ENCODE measurements around the gene GARNL3. TPM values are rescaled to one million over a fixed set of nuclear protein-coding genes. Genes with fewer than 3 reads are reported as not detected.

GARNL3 gene
- total RNA-seq, 2 experiments from 2014 or later, result 3.1 to 3.4 TPM

DNA sequence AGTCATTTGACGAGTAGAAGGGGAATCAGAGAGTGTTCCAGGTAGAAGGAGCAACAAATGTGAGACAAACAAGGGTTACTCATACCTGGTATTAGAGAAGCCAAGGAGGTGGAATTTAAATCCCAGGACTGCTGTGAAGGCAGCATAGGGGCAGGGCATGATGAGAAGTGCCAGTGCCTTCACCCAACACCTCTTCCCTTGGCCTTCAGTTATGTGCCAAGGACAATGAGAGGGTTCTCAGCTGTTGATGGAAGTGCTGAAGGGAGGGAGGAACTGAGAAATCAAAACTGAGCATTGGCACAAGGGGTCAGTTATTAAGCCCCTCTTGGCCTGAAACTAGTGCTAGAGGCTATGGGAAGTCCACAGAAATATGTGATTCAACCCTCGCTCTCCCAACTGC is 50.3 kb downstream of the GARNL3 start:
- Mint-ChIP-seq H3K36me3 (no peaks in the 10 kb centered on the region), H3K27ac (no peak overlapping the region), H3K27me3 (peaks cover 17% of the 10 kb centered on the region), H3K9me3 (no peaks in the 10 kb centered on the region), H3K4me1 (peaks cover 2% of the 10 kb centered on the region), H3K4me3 (no peak overlapping the region)
- DNase-seq (no peak), ATAC-seq (ENCODE audit: low read depth) (no peak)
- POLR2A ChIA-PET, result no interaction called here

DNA sequence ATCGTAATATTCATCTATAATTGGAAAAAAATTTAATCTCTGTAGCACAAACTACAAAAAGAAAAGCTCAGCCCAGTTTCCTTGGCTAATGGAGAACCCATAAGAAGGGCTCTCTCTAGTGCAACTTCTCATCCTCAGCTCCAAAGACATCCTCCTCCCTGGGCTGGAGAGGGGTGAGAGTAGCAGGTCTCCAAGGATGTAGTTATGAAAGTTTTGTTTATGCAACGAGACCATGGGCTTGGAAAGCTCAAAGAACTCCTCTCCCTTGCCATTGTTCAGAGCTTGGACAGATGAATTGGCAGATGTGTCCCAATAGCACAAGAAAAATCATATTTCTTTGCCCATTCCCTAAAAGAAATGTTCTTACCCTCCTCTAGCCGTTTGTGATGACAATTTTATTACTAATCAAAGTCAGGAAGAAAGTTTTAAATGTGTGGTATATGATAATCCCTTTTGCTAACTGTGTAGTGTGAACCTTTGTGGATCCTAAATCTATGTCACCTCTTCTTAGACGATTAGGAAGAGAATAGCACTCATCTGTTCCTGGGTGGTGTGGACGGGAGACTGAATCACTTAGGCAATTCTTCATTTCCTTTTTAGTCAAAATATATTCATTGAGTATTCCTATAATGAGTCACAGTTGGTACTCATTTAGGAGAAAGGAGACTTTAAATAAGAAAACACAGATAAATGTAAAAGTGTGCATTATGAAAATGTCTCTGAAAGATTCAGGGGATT is 52.2 kb downstream of the GARNL3 start:
- no peak for DNase-seq
- H3K9me3 Mint-ChIP-seq, result no peaks in the 10 kb centered on the region
- no peak for ATAC-seq (ENCODE audit: low read depth)
- H3K36me3 Mint-ChIP-seq, result no peaks in the 10 kb centered on the region
- H3K4me3 Mint-ChIP-seq, result no peak overlapping the region
- peaks cover 21% of the 10 kb centered on the region for H3K27me3 Mint-ChIP-seq
- POLR2A ChIA-PET, result no interaction called here
- H3K4me1 Mint-ChIP-seq, result peaks cover 2% of the 10 kb centered on the region
- H3K27ac Mint-ChIP-seq, result no peak overlapping the region

- Mint-ChIP-seq H3K27me3 (peaks cover 24% of the 10 kb centered on the region), H3K4me3 (no peak overlapping the region), H3K4me1 (peaks cover 2% of the 10 kb centered on the region), H3K27ac (no peak overlapping the region), H3K36me3 (no peaks in the 10 kb centered on the region), H3K9me3 (no peaks in the 10 kb centered on the region)
- DNase-seq (no peak), ATAC-seq (ENCODE audit: low read depth) (no peak)
- POLR2A ChIA-PET, result interaction anchor here (1.2 kb wide), 1 partner anchor 132 kb away, joined by 3 read pairs; no protein-coding TSS in a partner anchor
Measured at GRCh38 chr9:127318651-127319167, 54.1 kb downstream of the GARNL3 start.

DNA sequence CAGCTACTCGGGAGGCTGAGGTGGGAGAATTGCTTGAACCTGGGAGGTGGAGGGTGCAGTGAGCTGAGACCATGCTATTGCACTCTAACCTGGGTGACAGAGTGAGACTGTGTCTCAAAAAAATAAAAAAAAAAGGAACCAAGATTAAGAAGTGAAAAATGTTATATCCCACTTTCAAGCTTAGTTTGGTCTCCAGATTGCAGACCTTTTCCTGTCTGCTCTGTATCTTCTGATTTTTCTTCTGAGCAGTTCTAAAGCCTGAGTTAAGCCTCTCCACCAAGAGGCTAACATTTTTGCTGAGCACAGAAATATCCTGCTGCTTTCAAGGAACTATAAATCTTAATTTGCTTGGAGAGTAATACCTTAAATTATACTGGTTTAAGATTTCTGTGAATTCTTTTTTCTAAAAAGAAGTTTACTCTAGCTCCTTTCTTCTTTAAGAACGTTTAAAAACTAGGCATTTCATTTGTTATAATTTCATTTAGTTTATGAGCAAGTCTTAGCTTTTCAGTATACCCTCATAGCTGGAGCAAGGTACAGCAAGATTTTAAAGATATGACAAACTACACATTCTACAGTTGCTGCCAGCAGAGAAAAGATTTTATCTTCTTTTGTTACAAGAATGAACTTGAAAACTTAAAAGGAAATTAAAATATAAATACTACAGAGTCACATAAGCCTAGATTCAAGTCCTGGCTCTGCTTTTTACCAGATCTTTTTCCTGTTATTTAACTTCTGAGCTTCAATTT is 55.0 kb downstream of the GARNL3 start:
- H3K4me3 Mint-ChIP-seq, result no peak overlapping the region
- no peak for DNase-seq
- ATAC-seq (ENCODE audit: low read depth), result no peak
- no peak overlapping the region for H3K27ac Mint-ChIP-seq
- H3K36me3 Mint-ChIP-seq, result no peaks in the 10 kb centered on the region
- no peaks in the 10 kb centered on the region for H3K9me3 Mint-ChIP-seq
- POLR2A ChIA-PET, result interaction anchor here (0.5 to 1.2 kb wide), 2 partner anchors 69 to 131 kb away, joined by 3 read pairs; no protein-coding TSS in a partner anchor
- H3K27me3 Mint-ChIP-seq, result peaks cover 24% of the 10 kb centered on the region
- H3K4me1 Mint-ChIP-seq, result peaks cover 2% of the 10 kb centered on the region

GRCh38 chr9:127320115-127320378 is 55.5 kb downstream of the GARNL3 start:
- DNase-seq, result no peak
- no peak overlapping the region for H3K27ac Mint-ChIP-seq
- POLR2A ChIA-PET, result interaction anchor here (0.5 to 1.2 kb wide), 2 partner anchors 68 to 130 kb away, joined by 3 read pairs; no protein-coding TSS in a partner anchor
- no peak overlapping the region for H3K4me3 Mint-ChIP-seq
- peaks cover 24% of the 10 kb centered on the region for H3K27me3 Mint-ChIP-seq
- peaks cover 2% of the 10 kb centered on the region for H3K4me1 Mint-ChIP-seq
- ATAC-seq (ENCODE audit: low read depth), result no peak
- H3K36me3 Mint-ChIP-seq, result no peaks in the 10 kb centered on the region
- H3K9me3 Mint-ChIP-seq, result no peaks in the 10 kb centered on the region

DNA sequence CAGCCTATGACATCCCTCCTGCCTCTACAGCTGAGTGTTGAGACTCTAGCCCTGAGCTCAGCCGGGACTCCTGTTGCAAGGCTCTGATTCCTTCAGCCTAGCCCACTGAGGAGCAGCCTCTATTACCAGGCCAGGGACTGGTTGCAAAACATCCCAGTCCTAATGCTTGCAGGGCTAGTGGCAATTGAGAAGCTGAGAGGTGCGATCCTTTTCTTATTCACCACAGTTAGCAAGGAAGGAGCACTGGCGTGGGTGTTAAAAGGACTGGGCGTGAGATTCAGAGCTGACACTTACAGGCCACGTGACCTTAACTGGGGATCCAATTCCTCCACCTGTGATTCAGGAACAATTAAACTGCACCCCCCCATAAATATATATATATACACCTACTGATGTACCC is 58.8 kb downstream of the GARNL3 start:
- peaks cover 26% of the 10 kb centered on the region for H3K27me3 Mint-ChIP-seq
- H3K36me3 Mint-ChIP-seq, result peaks cover 2% of the 10 kb centered on the region
- H3K27ac Mint-ChIP-seq, result no peak overlapping the region
- no peak for ATAC-seq (ENCODE audit: low read depth)
- H3K9me3 Mint-ChIP-seq, result no peaks in the 10 kb centered on the region
- H3K4me3 Mint-ChIP-seq, result no peak overlapping the region
- no peaks in the 10 kb centered on the region for H3K4me1 Mint-ChIP-seq
- POLR2A ChIA-PET, result no interaction called here
- DNase-seq, result no peak

- peaks cover 1% of the 10 kb centered on the region for H3K36me3 Mint-ChIP-seq
- DNase-seq (no peak), ATAC-seq (ENCODE audit: low read depth) (no peak)
- peaks cover 21% of the 10 kb centered on the region for H3K27me3 Mint-ChIP-seq
- H3K9me3 Mint-ChIP-seq, result no peaks in the 10 kb centered on the region
- no peaks in the 10 kb centered on the region for H3K4me1 Mint-ChIP-seq
- no peak overlapping the region for H3K27ac Mint-ChIP-seq
- POLR2A ChIA-PET, result no interaction called here
- no peak overlapping the region for H3K4me3 Mint-ChIP-seq
Measured at GRCh38 chr9:127330501-127330900, 65.9 kb downstream of the GARNL3 start.

DNA sequence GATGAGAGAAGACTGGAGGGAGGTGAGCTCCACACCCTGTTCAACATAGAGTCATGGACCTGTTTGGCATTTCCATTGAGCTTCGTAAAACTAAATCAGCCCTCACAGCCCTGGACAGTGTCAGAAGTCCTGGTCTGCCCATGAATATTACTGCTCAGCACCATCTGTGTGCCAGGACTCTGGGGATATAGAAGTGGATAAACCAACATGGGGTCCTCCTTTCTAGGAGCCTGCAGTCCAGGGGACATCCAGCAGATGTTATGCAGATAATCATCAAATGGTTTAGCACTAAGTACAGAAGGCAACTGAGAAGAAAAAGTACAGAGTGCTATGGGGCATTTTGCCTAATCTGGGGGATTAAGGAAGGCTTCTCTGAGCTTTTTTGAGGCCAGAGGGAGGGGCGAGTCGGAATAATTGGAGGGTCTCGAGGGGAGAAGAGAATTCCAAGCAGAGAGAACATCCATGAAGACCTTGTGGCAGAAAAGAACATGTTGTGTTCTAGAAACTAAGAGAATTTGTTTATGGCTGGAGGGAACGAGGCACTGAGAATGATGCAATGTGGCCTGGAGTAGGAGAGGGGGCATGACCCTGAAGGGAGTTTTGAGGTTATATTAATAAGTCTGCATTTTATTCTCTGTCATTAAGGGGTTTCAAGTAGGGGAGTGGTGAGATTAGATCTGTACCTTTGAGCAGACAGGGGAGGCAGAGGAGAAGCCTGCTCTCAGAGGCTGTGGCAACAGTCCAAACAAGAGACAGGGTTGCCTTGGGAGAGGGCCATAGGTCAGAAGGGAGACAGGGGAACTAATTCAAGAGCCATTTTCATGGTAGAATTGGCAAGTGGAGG is 68.9 kb downstream of the GARNL3 start:
- DNase-seq (no peak), ATAC-seq (ENCODE audit: low read depth) (no peak)
- no peaks in the 10 kb centered on the region for H3K9me3 Mint-ChIP-seq
- no peak overlapping the region for H3K27ac Mint-ChIP-seq
- no peak overlapping the region for H3K4me3 Mint-ChIP-seq
- H3K36me3 Mint-ChIP-seq, result no peaks in the 10 kb centered on the region
- H3K4me1 Mint-ChIP-seq, result no peaks in the 10 kb centered on the region
- POLR2A ChIA-PET, result no interaction called here
- H3K27me3 Mint-ChIP-seq, result peaks cover 10% of the 10 kb centered on the region

DNA sequence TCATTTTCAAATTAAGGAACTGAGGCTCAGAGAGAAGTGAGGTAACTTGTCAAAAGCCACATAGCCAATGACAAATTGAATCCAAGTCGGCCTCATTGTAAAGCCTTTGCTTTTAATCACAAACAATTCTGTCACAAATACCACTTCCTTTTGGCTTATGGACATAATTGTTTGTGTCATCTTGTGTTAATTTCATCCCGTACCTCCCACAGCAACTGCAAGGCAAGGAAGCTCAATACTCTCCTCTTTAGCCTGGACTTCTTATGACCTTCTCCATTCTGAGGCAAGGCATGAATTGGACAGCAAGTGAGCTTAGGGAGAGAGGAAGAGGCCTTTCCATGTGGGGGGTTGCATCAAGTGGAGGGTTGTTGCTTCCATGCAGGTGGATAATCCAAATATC is 70.2 kb downstream of the GARNL3 start:
- Mint-ChIP-seq H3K36me3 (no peaks in the 10 kb centered on the region), H3K27me3 (peaks cover 7% of the 10 kb centered on the region), H3K4me1 (no peaks in the 10 kb centered on the region), H3K27ac (no peak overlapping the region), H3K4me3 (no peak overlapping the region), H3K9me3 (no peaks in the 10 kb centered on the region)
- ATAC-seq (ENCODE audit: low read depth) (no peak), DNase-seq (no peak)
- POLR2A ChIA-PET, result no interaction called here

DNA sequence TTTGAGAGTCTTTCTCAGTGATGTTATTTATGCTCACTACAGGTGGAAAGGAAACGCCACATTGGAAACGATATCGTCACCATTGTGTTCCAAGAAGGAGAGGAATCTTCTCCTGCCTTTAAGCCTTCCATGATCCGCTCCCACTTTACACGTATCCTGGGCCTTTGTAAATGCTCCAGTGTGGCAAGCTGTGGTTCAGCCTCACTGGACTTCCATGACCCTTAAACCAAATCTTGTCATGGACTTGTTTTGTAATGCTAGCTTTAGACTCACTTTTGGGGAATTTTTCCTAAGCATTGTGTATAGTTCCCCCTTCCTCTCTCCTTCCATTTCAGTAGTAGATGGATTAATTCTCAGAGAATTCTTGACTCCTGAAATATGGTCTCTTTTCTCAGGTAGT is 71.5 kb downstream of the GARNL3 start:
- peaks cover 5% of the 10 kb centered on the region for H3K27me3 Mint-ChIP-seq
- no peak overlapping the region for H3K4me3 Mint-ChIP-seq
- POLR2A ChIA-PET, result no interaction called here
- no peaks in the 10 kb centered on the region for H3K4me1 Mint-ChIP-seq
- no peaks in the 10 kb centered on the region for H3K9me3 Mint-ChIP-seq
- H3K36me3 Mint-ChIP-seq, result no peaks in the 10 kb centered on the region
- no peak overlapping the region for H3K27ac Mint-ChIP-seq
- ATAC-seq (ENCODE audit: low read depth) (no peak), DNase-seq (no peak)

DNA sequence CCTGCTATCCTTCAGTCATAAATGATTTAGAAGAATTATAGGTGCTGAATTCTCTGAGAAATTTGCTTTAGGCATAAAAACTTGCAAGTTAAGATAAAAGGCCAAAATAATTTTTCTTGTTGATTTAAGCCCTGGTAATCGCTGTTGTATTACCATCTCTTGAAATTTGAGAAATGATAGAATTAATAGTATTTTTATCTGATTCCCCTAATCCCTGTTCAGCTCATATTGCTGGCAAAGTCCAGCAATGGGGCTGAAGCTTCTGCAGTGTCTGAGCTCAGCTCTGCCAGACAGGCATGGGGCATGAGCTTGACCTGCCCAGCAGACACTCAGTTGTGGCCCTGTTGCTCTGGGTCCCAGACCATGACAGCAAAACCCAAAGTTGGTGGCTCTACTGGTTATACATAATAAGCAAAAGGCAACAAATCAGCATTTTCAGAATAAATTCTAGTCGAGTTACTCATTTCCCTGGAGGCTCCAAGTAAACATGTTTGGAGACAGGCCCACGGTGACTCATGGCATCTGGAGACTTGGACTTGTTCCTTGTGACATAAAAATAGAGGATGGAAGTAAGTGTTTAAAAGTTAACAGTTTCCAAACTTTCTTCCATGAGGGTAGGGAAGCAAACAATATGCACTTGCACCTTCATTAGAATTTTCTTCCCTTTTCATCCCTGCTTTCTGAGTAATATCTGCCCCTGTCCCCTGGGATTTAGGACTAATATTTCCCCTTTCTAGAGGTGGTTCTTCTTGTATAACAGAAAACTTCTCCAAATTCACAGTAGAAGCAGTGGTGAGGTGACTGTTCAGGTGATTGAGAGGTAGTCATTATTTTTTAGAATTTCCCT is 72.2 kb downstream of the GARNL3 start:
- H3K36me3 Mint-ChIP-seq, result no peaks in the 10 kb centered on the region

DNA sequence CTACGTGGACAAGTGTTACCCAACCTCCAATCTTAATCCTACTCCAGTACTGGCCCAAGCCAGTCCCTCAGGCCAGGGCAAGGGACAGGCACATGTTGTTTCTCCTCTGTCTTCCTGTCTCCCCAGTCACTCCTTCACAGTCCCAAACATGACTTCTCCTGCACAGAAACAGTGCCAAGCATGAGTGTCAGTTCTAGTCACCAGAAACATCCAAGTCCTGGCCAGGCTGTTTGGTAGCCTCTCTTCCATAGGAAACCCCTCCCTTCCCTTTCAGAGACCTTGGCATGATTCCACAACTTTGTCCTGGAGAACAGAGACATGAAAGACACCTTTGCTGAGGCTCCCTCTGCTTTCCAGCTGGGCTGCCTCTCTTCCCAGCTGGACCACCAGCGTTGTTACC is 76.1 kb downstream of the GARNL3 start:
- H3K36me3 Mint-ChIP-seq, result no peaks in the 10 kb centered on the region
- POLR2A ChIA-PET, result no interaction called here
- H3K9me3 Mint-ChIP-seq, result no peaks in the 10 kb centered on the region
- ATAC-seq (ENCODE audit: low read depth) (no peak), DNase-seq (no peak)
- H3K27ac Mint-ChIP-seq, result no peak overlapping the region
- H3K27me3 Mint-ChIP-seq, result peaks cover 3% of the 10 kb centered on the region
- H3K4me1 Mint-ChIP-seq, result no peaks in the 10 kb centered on the region
- no peak overlapping the region for H3K4me3 Mint-ChIP-seq

More for the DNA sequence above, 72.2 kb downstream of the GARNL3 start:
- no peak for DNase-seq
- Mint-ChIP-seq H3K9me3 (no peaks in the 10 kb centered on the region), H3K27me3 (peaks cover 5% of the 10 kb centered on the region), H3K27ac (no peak overlapping the region), H3K4me3 (no peak overlapping the region), H3K4me1 (no peaks in the 10 kb centered on the region)
- no peak for ATAC-seq (ENCODE audit: low read depth)
- POLR2A ChIA-PET, result no interaction called here

GRCh38 chr9:127341152-127341551 is 76.6 kb downstream of the GARNL3 start:
- Mint-ChIP-seq H3K36me3 (no peaks in the 10 kb centered on the region), H3K9me3 (no peaks in the 10 kb centered on the region), H3K4me1 (no peaks in the 10 kb centered on the region), H3K27me3 (peaks cover 3% of the 10 kb centered on the region), H3K4me3 (no peak overlapping the region), H3K27ac (no peak overlapping the region)
- no peak for DNase-seq
- POLR2A ChIA-PET, result no interaction called here
- no peak for ATAC-seq (ENCODE audit: low read depth)
